Amniotic epithelial cell (primary cell): Measurements from ENCODE around the gene CACNG7.
"Not testable (repeated sequence)": the region's sequence is repeated elsewhere in the genome, so short reads cannot be mapped to it uniquely, and the experiment has no call there.

Experiments used
- DNase-seq: peaks from one replicate; pipeline ENCODE4 v3.0.0-alpha.2; 2010; ENCODE audit warnings: low read depth

Gene CACNG7, protein sequence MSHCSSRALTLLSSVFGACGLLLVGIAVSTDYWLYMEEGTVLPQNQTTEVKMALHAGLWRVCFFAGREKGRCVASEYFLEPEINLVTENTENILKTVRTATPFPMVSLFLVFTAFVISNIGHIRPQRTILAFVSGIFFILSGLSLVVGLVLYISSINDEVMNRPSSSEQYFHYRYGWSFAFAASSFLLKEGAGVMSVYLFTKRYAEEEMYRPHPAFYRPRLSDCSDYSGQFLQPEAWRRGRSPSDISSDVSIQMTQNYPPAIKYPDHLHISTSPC

DNA sequence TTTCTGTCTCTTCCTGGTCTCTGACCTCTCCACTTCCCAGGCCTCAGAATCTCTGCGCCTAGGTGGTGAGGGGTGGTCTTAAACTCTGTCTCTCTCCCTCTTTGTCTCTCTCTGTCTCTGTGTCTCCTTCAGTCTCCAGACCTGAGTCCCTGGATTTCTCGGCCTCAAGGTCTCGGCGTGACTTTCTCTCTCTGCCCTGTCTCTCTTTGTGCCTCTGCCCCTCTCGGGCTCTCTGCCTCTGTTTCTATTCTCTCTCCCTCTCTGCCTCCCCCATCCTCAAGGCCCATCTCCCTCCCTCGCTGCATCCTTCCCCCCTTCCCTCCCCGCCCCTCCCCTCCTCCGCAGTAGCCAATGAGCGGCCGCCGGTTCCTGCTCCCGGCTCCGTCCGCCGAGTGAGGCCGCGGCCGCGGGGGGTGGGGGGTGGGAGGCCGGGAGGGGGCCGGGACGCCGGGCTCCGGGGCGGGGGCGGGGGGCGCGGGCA lies at the start of gene CACNG7:
TSS of gene CACNG7 (plus strand) at position 344 of the 481 bp plus-strand sequence. CDS start 3,554 bp downstream, outside the sequence.
- DNase-seq: no peak

DNA sequence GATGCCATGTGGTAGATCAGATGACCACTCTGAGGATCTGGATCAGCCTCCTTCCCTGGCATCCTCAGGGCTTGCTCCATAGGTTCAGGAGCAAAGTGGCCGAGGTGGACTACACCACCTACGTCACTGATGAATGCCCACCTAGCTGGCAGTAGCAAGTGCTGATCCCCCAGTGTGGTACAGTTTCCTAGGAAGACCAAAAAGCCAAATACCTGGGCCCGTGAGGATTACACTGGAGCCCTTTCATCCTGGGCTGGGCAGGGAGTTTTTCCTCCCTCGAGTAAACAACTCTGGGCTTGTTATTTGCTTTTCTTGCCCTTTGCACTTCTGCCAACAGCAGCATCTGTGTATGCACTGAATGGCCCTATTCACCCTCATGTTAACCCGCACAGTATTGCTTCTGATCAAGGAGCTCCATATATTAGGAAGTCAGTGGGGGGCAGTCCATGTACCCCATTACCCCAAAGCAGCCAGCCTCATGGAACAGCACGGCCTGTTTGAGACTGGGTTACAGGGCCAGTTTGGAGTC lies 44.7 kb upstream of the CACNG7 start:
- DNase-seq: no peak

DNA sequence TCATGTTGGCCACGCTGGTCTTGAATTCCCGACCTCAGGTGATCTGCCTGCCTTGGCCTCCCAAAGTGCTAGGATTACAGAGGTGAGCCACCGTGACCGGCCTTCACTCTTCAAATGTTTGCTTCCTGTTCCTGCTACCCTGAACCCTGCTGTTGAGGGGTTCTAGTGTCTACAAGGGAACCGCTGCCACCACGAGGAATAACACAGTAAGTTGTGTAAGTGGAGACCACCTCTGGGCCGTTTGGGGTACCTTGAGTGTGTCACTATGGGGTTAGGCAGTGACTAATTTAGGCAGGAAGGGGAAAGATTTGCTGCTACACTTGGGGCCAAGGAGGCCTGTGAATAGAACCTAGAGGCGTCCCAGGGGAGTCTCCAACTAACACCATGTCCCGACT lies 43.6 kb upstream of the CACNG7 start:
- no peak for DNase-seq

DNA sequence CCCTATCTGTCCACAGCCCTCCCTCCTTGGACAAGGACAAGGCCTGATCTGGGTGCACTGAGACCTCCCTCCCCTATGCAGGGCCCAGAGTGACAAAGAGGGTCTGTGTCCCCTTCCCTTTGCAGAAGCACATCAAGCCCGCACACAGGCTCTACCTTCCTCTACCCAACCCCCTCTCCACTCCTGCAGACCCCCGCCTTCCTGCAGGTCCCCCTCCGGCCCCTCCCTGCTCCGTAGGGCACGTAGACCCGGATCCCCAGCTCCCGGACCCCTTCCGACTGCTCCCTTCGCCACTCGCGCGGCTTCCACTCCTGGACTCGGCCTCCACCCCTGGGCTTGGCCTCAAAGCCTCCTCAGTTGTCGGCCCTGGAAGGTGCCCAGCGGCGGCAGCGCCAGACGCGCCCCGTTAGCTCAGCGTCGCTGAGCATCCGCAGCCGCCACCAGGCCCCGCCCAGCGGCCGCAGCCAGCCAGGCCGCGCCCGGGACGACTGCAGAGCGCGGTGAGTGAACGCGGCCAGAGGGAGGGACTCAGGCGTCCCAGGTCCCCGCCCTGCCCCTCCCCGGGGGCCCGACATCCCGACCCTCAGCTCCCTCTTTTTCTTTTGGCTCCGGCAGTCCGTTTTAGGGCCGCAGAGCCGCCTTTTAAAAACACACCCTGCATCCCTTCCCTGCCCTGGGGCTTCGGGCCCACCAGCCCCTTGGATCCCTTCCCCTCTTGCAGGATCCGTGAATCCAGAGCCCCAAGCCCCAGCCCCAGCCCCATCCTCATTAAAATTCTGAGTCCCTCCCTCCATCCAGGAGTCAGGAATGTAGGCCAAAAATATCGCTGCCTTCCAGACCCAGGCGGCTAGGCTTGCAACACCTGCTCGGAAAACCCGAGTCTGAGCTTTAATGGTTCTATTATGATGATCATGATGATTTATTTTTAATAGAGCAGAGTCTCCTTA lies 42.9 kb upstream of the CACNG7 start:
- no peak for DNase-seq

DNA sequence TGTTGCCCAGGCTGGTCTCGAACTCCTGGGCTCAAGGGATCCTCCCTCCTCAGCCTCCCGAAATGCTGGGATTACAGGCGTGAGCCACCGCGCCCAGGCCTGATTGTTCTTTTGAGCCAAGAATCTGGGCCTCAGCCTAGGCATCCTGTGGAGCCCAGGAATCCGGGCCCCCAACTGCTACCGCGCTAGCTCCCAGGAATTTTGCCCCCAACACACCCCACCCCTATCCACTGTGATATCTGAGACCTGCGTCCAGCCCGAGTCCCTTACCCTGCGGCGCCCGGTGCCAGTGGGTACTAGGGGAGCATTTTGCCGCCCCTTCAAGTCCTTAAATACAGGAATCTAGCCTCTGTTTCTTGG lies 42.2 kb upstream of the CACNG7 start:
- no peak for DNase-seq

DNA sequence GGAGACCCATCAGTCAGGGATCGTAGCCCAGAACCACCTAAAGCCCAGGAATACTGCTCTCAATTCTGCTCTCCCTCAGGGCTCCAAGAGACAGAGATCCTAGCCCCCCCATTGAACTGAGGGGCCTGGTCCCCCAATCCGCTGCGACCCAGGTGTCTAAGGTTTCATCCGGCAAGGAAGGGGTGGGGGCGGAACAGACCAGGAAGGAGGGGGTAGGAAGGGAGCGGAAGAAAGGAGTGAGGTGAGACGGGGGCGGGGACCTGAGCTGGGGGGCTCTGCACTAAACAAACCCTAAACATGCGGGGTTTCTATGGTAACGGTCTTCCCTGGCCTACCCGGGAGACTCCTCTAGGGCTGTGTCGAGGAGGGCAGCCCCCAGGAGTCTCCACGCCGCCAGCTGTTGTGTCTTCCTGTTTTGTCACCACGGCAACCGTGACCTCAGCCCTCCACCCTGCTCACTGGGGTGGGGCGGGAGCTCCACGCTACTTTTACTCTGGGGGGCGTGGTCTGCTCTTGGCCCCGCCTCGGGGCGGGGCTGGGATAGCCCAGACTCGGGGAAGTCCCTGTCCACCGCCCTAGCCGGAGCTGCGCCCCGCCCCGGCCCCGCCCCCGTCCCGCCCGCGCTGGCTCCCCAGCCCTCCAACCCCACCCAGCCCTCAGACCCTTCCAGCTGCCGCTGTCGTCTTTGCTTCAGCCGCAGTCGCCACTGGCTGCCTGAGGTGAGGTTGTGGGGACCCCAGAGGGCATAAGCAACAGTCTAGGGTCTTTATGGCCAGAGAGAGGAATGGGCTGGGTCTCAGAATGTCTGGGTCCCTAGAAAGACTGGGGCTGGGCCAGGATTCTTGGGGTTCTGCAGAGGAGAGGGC lies 41.6 kb upstream of the CACNG7 start, which contains the start of gene MYADM:
TSS of gene MYADM (plus strand) at position 659 of the 866 bp plus-strand sequence. CDS start 5,647 bp downstream, outside the sequence.
- peak; percentile 95 for DNase-seq

DNA sequence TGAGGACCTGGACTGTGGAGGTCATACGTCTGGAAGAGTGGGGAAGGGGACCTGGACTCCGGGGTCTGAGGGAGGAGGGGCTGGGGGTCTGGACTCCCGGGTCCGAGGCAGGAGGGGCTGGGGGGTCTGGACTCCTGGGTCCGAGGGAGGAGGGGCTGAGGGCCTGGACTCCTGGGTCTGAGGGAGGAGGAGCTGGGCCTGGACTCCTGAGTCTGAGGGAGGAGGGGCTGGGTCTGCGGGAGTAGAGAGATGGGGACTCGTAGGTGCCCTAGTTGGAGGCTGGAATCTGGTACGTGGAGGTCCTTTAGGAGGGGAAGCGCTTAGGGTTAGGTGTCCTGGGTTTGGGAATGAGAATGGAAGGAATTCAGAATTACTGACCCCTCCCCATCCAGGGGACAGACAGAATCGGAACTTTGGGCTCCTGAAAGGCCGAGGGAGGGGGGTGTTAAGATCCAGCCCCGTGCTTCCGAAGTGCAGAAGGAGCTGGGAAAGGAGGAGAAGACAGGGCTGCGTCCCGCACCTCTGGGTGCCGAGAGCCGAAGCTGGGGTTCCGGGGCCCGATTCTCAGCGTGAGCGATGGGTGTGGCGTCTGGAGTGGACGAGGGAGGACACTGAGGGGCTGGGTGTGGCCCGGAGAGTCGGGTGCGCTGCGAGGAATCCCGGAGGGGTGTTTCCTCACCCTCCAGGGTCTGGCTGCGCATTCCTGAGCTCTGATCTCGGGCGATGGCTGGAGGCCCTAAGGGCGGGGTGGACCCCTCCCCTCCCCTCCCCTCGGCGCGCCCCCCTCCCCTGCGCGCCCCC lies 40.8 kb upstream of the CACNG7 start:
- peak; percentile 69 for DNase-seq

DNA sequence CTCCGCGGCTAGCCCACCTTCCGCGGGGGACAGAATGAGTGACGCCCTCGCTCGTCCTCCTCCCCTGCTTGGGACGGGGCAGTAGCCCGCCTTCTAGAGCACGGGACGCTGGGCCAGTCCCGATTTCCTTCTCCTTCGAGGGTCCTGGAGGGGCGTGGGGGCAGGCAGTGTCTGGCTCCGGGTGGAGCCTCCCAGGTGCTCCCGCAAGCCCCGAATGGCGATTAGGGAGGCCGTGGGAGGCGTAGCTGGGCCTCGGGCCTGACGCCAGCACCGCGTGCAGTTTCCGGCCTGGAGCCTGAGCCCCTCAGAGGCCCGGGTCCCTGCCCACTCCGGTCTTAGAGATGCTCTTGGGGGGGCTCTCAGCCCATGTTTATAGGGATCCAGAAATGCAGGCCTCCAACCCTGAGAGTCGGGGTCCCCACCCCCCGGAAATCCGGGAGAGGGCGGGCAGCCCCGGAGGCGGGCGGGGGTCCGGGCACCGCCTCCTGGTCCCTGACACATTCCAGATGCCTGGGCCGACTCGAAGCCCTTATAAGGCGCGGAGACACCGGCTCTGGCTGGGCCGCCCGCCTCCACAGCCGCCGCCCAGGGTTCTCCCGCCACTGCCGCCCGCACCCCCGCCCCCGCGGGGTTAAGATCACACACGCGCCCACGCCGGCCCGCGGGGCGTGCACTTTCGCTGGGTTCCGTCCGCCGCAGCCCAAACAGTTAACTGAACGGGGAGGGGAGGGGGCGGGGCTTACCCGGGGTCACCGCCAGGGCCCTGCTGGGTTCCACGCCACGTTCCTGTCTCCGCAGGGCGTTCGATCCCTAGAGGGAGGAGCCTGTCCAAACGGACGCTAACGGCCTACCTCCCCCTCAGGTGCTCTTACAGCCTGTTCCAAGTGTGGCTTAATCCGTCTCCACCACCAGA lies 39.9 kb upstream of the CACNG7 start:
- peak; percentile 95 for DNase-seq

DNA sequence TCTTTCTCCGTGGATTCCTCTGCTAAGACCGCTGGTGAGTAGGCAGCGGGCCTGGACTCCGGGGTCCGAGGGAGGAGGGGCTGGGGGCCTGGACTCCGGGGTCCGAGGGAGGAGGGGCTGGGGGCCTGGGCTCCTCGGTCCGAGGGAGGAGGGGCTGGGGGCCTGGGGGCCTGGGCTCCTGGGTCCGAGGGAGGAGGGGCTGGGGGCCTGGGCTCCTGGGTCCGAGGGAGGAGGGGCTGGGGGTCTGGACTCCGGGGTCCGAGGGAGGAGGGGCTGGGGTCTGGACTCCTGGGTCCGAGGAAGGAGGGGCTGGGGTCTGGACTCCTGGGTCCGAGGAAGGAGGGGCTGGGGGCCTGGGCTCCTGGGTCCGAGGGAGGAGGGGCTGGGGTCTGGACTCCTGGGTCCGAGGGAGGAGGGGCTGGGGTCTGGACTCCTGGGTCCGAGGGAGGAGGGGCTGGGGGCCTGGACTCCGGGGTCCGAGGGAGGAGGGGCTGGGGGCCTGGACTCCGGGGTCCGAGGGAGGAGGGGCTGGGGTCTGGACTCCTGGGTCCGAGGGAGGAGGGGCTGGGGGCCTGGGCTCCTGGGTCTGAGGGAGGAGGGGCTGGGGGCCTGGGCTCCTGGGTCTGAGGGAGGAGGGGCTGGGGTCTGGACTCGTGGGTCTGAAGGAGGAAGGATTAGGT lies 39.1 kb upstream of the CACNG7 start:
- DNase-seq: not testable (repeated sequence)

DNA sequence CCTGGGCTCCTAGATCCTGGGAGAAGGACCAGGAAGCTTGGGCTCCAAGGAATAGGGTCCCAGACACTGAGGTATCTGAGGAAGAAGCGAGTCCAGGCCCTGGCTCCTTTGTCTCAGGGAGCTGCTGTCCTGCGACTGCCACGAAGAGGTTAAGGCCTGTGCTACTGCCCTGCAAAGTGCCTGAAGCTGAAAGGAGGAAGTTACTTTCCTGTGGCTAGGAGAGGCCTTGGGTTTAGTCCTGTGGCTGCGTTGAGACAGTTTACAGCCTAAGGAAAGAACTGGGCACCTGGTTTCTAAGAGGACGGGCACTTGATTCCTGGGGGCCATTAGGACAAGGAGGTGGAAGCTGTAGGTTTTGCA lies 38.6 kb upstream of the CACNG7 start:
- peak; percentile 48 for DNase-seq

DNA sequence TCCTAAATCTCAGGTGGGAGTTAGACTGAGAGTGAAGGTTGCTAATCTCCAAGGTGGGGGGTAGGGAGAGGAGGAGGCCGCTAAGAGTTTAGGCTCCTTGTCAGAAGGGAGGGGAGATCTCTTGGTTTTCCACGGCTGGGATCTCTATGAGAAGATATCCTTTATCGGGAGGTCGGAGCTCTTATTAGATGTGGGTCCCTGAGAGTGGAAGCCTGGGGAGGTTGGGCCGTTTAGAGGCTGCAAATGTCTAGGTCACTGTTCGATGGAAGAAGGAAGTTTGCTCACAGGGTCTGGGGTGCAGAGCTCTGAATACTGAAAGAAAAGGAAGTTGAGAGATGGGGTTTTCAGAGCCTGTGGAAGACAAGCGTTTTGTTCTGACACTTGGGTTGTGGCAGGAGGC lies 37.6 kb upstream of the CACNG7 start:
- no peak for DNase-seq

DNA sequence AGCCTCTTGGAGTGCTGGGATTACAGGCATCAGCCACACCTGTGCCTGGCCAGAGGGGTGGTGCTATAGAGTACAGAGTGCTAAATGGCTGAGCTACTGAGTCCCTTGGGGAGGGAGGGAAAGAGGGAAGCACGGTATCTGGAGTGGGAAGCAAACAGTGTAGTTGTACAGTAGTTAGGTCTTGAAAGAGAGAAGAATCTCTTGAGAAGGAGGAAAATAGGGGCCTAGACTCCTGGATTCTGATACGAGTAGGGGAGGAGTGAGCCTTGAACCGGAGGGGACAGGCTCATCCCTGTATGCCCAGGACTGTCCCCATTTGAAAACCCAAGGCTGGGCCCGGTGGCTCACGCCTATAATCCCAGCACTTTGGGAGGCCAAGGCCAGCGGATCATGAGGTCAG lies 36.3 kb upstream of the CACNG7 start:
- no peak for DNase-seq

DNA sequence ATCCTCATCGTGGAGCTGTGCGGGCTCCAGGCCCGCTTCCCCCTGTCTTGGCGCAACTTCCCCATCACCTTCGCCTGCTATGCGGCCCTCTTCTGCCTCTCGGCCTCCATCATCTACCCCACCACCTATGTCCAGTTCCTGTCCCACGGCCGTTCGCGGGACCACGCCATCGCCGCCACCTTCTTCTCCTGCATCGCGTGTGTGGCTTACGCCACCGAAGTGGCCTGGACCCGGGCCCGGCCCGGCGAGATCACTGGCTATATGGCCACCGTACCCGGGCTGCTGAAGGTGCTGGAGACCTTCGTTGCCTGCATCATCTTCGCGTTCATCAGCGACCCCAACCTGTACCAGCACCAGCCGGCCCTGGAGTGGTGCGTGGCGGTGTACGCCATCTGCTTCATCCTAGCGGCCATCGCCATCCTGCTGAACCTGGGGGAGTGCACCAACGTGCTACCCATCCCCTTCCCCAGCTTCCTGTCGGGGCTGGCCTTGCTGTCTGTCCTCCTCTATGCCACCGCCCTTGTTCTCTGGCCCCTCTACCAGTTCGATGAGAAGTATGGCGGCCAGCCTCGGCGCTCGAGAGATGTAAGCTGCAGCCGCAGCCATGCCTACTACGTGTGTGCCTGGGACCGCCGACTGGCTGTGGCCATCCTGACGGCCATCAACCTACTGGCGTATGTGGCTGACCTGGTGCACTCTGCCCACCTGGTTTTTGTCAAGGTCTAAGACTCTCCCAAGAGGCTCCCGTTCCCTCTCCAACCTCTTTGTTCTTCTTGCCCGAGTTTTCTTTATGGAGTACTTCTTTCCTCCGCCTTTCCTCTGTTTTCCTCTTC lies 35.1 kb upstream of the CACNG7 start:
- no peak for DNase-seq

DNA sequence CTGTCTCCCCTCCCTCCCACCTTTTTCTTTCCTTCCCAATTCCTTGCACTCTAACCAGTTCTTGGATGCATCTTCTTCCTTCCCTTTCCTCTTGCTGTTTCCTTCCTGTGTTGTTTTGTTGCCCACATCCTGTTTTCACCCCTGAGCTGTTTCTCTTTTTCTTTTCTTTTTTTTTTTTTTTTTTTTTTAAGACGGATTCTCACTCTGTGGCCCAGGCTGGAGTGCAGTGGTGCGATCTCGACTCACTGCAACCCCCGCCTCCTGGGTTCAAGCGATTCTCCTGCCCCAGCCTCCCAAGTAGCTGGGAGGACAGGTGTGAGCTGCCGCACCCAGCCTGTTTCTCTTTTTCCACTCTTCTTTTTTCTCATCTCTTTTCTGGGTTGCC lies 34.5 kb upstream of the CACNG7 start:
- no peak for DNase-seq

DNA sequence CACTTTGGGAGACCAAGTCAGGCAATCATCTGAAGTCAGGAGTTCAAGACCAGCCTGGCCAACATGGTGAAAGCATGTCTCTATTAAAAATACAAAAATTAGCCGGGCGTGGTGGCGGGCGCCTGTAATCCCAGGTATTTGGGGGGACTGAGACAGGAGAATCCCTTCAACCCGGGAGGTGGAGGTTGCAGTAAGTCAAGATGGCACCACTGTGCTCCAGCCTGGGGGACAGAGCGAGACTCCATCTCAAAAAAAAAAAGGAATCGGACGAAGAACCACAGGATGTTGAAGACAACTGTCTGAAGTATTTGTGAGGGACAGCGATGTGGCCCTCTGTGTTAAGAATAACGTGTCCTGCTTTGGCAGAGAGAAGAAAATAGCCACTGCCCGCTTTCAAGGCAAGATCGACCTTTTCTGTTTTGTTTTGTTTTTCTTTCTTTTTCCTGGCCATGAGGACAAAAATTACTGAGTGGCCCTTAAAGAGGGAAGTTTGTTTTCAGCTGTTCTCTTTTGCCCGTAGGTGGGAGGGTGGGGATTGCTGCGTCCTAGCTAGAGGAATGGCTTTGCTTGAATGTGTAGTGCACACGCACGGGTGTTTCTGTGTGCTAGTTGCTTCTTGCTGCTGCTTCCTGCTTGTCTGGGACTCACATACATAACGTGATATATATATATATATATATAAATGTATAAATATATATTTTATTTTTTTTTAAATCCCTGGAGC lies 33.3 kb upstream of the CACNG7 start:
- no peak for DNase-seq

DNA sequence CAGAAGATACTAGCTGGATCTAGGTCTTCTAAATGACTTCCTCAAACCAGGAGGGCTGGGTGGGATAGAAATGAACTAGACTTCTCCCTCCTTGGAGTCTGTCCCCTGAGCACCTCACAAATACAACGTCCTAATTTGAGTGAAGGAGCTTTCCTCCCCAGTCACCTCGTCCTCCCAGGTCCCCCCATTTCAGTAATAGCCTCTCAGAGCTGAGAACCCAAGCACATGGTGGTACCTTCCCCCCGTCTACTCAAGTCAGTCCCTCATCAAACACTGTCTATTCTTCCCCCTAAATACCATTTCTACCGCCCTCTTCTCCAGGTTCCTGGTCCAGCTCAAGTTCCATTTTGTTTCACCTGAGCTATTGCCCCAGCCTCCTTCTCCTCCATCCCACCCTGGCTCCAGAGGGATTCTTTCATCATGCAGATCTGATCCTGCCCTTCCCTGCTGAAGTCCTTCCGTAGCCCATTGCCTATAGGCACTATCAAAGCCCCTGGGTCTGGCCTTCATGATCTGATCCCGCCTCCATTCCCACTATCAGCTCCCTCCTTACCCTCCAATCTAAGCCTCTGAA lies 32.3 kb upstream of the CACNG7 start:
- no peak for DNase-seq

DNA sequence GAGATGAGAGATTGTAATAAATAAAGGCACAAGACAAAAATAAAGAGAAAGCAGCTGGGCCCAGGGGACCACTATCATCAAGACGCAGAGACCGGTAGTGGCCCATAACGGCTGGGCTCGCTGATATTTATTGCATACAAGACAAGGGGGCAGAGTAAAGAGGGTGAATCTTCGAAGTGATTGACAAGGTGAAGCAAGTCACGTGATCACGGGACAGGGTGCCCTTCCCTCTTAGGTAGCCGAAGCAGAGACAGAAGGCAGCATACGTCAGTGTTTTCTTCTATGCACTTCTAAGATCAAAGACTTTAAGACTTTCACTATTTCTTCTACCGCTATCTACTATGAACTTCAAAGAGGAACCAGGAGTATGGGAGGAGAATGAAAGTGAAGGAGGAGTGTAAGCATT lies 31.7 kb upstream of the CACNG7 start:
- peak; percentile 83 for DNase-seq

DNA sequence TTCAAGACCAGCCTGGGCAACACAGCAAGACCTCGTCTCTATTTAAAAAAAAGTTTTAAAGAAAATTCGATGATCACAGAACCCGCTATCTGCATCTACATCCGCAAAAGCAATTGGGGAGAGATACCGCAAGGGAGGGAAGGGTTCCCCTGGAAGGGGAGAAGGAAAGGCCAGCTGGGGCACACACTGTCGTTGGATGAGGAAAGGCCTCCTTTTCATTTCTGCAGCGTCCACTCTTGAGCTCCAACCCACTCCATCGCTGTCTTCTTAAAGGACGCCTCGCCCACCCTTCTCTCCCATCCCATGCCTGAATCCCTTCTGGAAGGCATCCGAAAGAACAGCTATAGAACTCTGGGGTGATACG lies 30.3 kb upstream of the CACNG7 start:
- no peak for DNase-seq
